GM12801 (cell line): Measurements from ENCODE around the gene LRRC17.

ENCODE experiments used
- CTCF ChIP-seq: IDR thresholded peaks from one replicate; pipeline ENCODE4 v1.5.1; 2011; ENCODE audit warnings: control low read depth; ENCODE audit not compliant: insufficient read length; ENCODE audit errors: extremely low read depth

Gene LRRC17

GRCh38 chr7:102891693-102892261 is 21.0 kb upstream of the LRRC17 start:
- TF ChIP-seq CTCF, result no peak

- no peak for TF ChIP-seq CTCF
Observed at GRCh38 chr7:102892631-102893278, 20.0 kb upstream of the LRRC17 start.

- no peak for TF ChIP-seq CTCF
Observed at GRCh38 chr7:102895602-102896001, 17.2 kb upstream of the LRRC17 start.

GRCh38 chr7:102896585-102896984 is 16.2 kb upstream of the LRRC17 start:
- TF ChIP-seq CTCF, result no peak

GRCh38 chr7:102897211-102897631 is 15.6 kb upstream of the LRRC17 start:
- TF ChIP-seq CTCF, result no peak

- TF ChIP-seq CTCF, result no peak
Observed at GRCh38 chr7:102897856-102898531, 14.8 kb upstream of the LRRC17 start.

- no peak for TF ChIP-seq CTCF
Observed at GRCh38 chr7:102898532-102898859, 14.3 kb upstream of the LRRC17 start.
